CD4-positive, alpha-beta memory T cell (primary cell): ENCODE data around the gene ACOT12. TPM values are rescaled to one million over a fixed set of nuclear protein-coding genes. Genes with fewer than 3 reads are reported as not detected.
A peak's percentile ranks its signal among the peaks of the same experiment; 100 is the strongest.

ENCODE experiments used
- CTCF ChIA-PET: fragments of 350-600 bp; sonication (Branson Sonifier 250); formaldehyde crosslinking; loops from one replicate; lab custom pipeline; 2021; ENCODE audit warnings: inconsistent platforms; ENCODE audit not compliant: partially characterized antibody; lab: Charles Lee
- POLR2A ChIA-PET: fragments of 350-600 bp; sonication (Branson Sonifier 250); formaldehyde crosslinking; loops from one replicate; lab custom pipeline; 2021; ENCODE audit not compliant: partially characterized antibody; lab: Charles Lee
- DNase-seq, 5 donors: peaks; one replicate each; pipeline versions ENCODE4 v3.0.0 to v3.0.0-alpha.2; 2020 to 2022; ENCODE audit warnings: mixed read lengths in 1 of 5
- H3K27ac ChIP-seq: one replicate; pipeline ENCODE4 v1.7.0; 2013; ENCODE audit warnings: low read depth, low read length
- H3K27me3 ChIP-seq: 2 replicates; pipeline ENCODE4 v1.7.0; 2013; ENCODE audit warnings: mild to moderate bottlenecking, low read length, moderate library complexity; ENCODE audit not compliant: insufficient read depth
- H3K36me3 ChIP-seq: 2 replicates; pipeline ENCODE4 v1.7.0; 2013; ENCODE audit warnings: mild to moderate bottlenecking, low read length, moderate library complexity; ENCODE audit not compliant: insufficient read depth
- H3K4me1 ChIP-seq: 2 replicates; pipeline ENCODE4 v1.7.0; 2013; ENCODE audit warnings: mild to moderate bottlenecking, low read length, moderate library complexity; ENCODE audit not compliant: insufficient read depth
- H3K4me3 ChIP-seq, 2 donors: one replicate each; pipeline ENCODE4 v1.7.0; 2013; ENCODE audit warnings: low read length in 2 of 2, mild to moderate bottlenecking in 1 of 2
- H3K9me3 ChIP-seq, 2 donors: one replicate each; pipeline ENCODE4 v1.7.0; 2013; ENCODE audit warnings: low read length in 2 of 2, control low read depth in 1 of 2; ENCODE audit not compliant: control insufficient read depth in 1 of 2
- H3K27ac Mint-ChIP-seq, 7 donors: one replicate each; pipeline ENCODE4 v1.8.0; 2020 to 2021; ENCODE audit warnings: mixed read lengths in 7 of 7, mild to moderate bottlenecking in 6 of 7, inconsistent platforms in 3 of 7, moderate library complexity in 3 of 7
- H3K27me3 Mint-ChIP-seq, 2 donors: one replicate each; pipeline ENCODE4 v1.8.0; 2020 to 2021; ENCODE audit warnings: mixed read lengths in 2 of 2
- H3K36me3 Mint-ChIP-seq, 2 donors: one replicate each; pipeline ENCODE4 v1.8.0; 2020 to 2021; ENCODE audit warnings: mixed read lengths in 2 of 2, inconsistent platforms in 1 of 2, mild to moderate bottlenecking in 1 of 2
- H3K4me1 Mint-ChIP-seq, 4 donors: one replicate each; pipeline ENCODE4 v1.8.0; 2020 to 2021; ENCODE audit warnings: mixed read lengths in 4 of 4, mild to moderate bottlenecking in 1 of 4
- H3K4me3 Mint-ChIP-seq, 8 donors: one replicate each; pipeline ENCODE4 v1.8.0; 2020 to 2021; ENCODE audit warnings: mixed read lengths in 8 of 8, mild to moderate bottlenecking in 7 of 8, moderate library complexity in 6 of 8, inconsistent platforms in 3 of 8
- H3K9me3 Mint-ChIP-seq, 8 donors: one replicate each; pipeline ENCODE4 v1.8.0; 2020 to 2021; ENCODE audit warnings: mixed read lengths in 8 of 8, mild to moderate bottlenecking in 5 of 8, inconsistent platforms in 3 of 8, moderate library complexity in 1 of 8
- intact Hi-C: fragments of 100-400 bp; cut with micrococcal nuclease; formaldehyde crosslinking; loops from one replicate; pipeline ENCODE4 v1.15.1; 2023
- polyA plus RNA-seq, 2 donors: library from polyadenylated mRNA; unstranded; fragments of 300-500 nt; fragmentation: Illumina TruSeq; gene quantifications; one replicate each; pipeline ENCODE4 v1.2.3, GENCODE V29; 2021
- total RNA-seq, 2 experiments: library from RNA; stranded (reverse); gene quantifications; one replicate each; pipeline ENCODE4 v1.2.3, GENCODE V29; 2021

The ACOT12 gene
- total RNA-seq (under 1 TPM in 1 of 2 experiments, not detected in 1; 0.41 TPM), polyA plus RNA-seq (not detected)

- Mint-ChIP-seq H3K36me3 (peaks cover 0 to under 1% of the 10 kb centered on the region in 2 donors), H3K27ac (no peak within 1 kb of the TSS), H3K4me1 (peaks cover 0 to 4% (median 2%) of the 10 kb centered on the region in 4 donors), H3K4me3 (peak within 1 kb of the TSS in 7 of 8 donors; percentile 13 to 71 (median 44)), H3K9me3 (peaks cover 0 to 9% (median 6%) of the 10 kb centered on the region in 8 donors), H3K27me3 (peaks cover 41 to 48% of the 10 kb centered on the region in 2 donors)
- H3K4me3 ChIP-seq, result no peak within 1 kb of the TSS
- ChIA-PET POLR2A (interaction anchor here (0.5 kb wide), 1 partner anchor 747 kb away, joined by 4 read pairs; no protein-coding TSS in a partner anchor), CTCF (no interaction called here)
- peaks cover 4% of the 10 kb centered on the region for H3K4me1 ChIP-seq
- no peaks in the 10 kb centered on the region for H3K9me3 ChIP-seq
- intact Hi-C loops, result no loop called here
- no peak within 1 kb of the TSS for H3K27ac ChIP-seq
- H3K36me3 ChIP-seq, result no peaks in the 10 kb centered on the region
- no peak for DNase-seq
- no peaks in the 10 kb centered on the region for H3K27me3 ChIP-seq
Measured at GRCh38 chr5:81393783-81394718, at the start of gene ACOT12. Gene ACOT12 (minus strand): TSS chr5:81394134. CDS start chr5:81394114, 20 bp downstream.

DNA sequence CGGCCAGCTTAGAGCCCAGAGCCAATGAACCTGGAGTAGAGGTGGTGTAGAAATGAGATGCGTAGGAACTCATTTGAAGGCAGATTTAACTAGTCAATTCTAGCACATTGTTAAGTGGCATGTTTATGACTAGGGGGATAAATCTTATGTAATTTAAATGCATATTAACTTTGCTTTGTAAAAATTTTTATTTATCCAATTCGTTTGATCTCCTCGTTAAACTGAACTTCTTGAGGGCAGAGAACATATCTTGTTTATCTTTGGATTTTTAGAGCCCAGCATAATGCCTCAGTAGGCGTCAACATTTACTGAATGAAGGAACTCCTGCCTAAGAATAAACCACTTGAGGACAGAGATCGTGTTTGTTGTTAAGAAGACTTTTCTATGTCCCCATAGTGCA, 41.1 kb upstream of the ACOT12 start:
- intact Hi-C loops, result no loop called here
- no peak overlapping the region for H3K4me3 ChIP-seq
- H3K36me3 Mint-ChIP-seq, result peaks cover 4 to 5% of the 10 kb centered on the region in 2 donors
- ChIA-PET CTCF (no interaction called here), POLR2A (no interaction called here)
- no peaks in the 10 kb centered on the region for H3K36me3 ChIP-seq
- H3K27me3 ChIP-seq, result no peaks in the 10 kb centered on the region
- H3K27ac Mint-ChIP-seq, result no peak overlapping the region
- no peaks in the 10 kb centered on the region for H3K4me1 ChIP-seq
- H3K9me3 ChIP-seq, result no peaks in the 10 kb centered on the region
- no peak for DNase-seq
- no peak overlapping the region for H3K27ac ChIP-seq
- no peaks in the 10 kb centered on the region for H3K4me1 Mint-ChIP-seq
- H3K4me3 Mint-ChIP-seq, result no peak overlapping the region
- H3K9me3 Mint-ChIP-seq, result peaks cover 0 to 2% (median 0%) of the 10 kb centered on the region in 8 donors
- no peaks in the 10 kb centered on the region for H3K27me3 Mint-ChIP-seq

DNA sequence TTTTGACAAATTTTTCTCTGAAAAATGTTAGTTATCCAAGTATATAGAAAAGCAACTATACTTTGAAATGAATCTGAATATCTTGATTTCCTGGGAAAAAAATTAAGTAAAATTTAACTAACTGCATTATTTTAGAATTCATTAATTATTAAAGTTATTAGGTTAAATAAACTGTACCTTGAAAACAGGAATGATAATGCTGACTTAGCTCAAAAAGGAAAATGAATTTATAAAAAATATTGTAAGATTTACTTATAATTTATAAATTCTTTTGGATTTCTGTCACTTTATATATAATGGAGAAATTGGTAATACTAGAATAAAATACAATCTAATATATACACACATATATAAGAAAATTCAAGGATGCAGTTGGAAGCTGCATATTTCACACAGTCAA, 36.1 kb upstream of the ACOT12 start:
- no peaks in the 10 kb centered on the region for H3K9me3 ChIP-seq
- Mint-ChIP-seq H3K4me3 (no peak overlapping the region), H3K27ac (no peak overlapping the region), H3K27me3 (no peaks in the 10 kb centered on the region), H3K4me1 (peaks cover 3 to 7% (median 5%) of the 10 kb centered on the region in 4 donors), H3K9me3 (peaks cover 0 to 2% (median 0%) of the 10 kb centered on the region in 8 donors), H3K36me3 (peaks cover 4 to 8% of the 10 kb centered on the region in 2 donors)
- no peaks in the 10 kb centered on the region for H3K36me3 ChIP-seq
- no peaks in the 10 kb centered on the region for H3K4me1 ChIP-seq
- no peak overlapping the region for H3K4me3 ChIP-seq
- H3K27me3 ChIP-seq, result no peaks in the 10 kb centered on the region
- intact Hi-C loops, result loop anchor here (5.0 to 10.0 kb wide), 2 partner anchors 422 to 545 kb away; partner anchors contain the start of gene ATG10
- ChIA-PET POLR2A (interaction anchor here (1.2 kb wide), 1 partner anchor 736 kb away, joined by 3 read pairs; no protein-coding TSS in a partner anchor), CTCF (interaction anchor here (1.7 to 2.1 kb wide), 2 partner anchors 408 to 735 kb away, joined by 5 to 9 read pairs; no protein-coding TSS in a partner anchor)
- no peak overlapping the region for H3K27ac ChIP-seq
- no peak for DNase-seq

DNA sequence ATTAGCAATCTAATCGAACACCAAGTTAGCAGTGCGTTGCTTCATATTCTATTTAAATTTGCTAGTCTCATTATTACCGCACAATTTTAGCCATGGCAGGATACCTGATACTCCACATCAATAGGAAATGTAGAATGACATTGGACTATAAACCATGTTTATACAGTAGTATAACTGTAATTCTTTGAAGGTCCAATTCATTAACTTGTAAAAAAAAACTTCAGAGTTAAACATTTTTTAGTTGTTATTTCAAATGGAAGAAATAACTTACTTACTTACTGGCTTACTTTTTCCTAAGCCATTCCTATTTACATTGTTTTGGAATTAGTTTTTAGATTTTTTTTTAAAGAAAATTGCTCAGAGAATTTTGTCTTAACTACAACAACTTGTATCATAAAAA, 35.4 kb upstream of the ACOT12 start:
- ChIA-PET CTCF (interaction anchor here (0.7 kb wide), 1 partner anchor 737 kb away, joined by 4 read pairs; no protein-coding TSS in a partner anchor), POLR2A (no interaction called here)
- DNase-seq, result no peak
- H3K27me3 Mint-ChIP-seq, result no peaks in the 10 kb centered on the region
- Histone ChIP-seq H3K4me3 (no peak overlapping the region), H3K4me1 (no peaks in the 10 kb centered on the region), H3K36me3 (no peaks in the 10 kb centered on the region), H3K27me3 (no peaks in the 10 kb centered on the region), H3K9me3 (no peaks in the 10 kb centered on the region), H3K27ac (no peak overlapping the region)
- H3K4me1 Mint-ChIP-seq, result peaks cover 3 to 7% (median 5%) of the 10 kb centered on the region in 4 donors
- no peak overlapping the region for H3K4me3 Mint-ChIP-seq
- H3K36me3 Mint-ChIP-seq, result peaks cover 0 to 4% of the 10 kb centered on the region in 2 donors
- H3K9me3 Mint-ChIP-seq, result peaks cover 0 to 2% (median 0%) of the 10 kb centered on the region in 8 donors
- intact Hi-C loops, result loop anchor here (5.0 to 10.0 kb wide), 2 partner anchors 423 to 545 kb away; partner anchors contain the start of gene ATG10
- H3K27ac Mint-ChIP-seq, result no peak overlapping the region

DNA sequence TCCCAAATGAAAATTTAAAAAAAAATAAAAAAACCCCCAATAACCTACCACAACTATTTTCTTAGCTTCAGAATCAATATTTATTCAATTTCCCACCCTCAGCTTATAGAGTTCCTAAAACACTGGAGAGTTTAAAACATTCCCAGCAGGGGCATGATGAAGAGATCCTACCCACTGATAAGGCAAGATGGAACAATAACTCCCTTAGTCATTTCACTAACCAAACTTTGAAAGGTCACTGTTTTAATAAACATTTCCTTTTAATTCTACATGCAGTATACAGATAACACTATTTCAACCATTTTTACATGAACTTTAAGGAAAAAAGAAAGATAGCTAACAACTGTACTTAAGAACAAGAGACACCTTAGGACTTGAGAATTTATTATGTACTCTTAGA, 34.9 kb upstream of the ACOT12 start:
- Mint-ChIP-seq H3K4me1 (peaks cover 3 to 7% (median 5%) of the 10 kb centered on the region in 4 donors), H3K36me3 (peaks cover 0 to 4% of the 10 kb centered on the region in 2 donors), H3K27me3 (no peaks in the 10 kb centered on the region), H3K27ac (peak overlapping the region in 3 of 7 donors; percentile 65 to 84 (median 67)), H3K4me3 (no peak overlapping the region), H3K9me3 (peaks cover 0 to 2% (median 0%) of the 10 kb centered on the region in 8 donors)
- no peaks in the 10 kb centered on the region for H3K9me3 ChIP-seq
- H3K4me1 ChIP-seq, result no peaks in the 10 kb centered on the region
- H3K27me3 ChIP-seq, result no peaks in the 10 kb centered on the region
- ChIA-PET CTCF (interaction anchor here (0.7 kb wide), 1 partner anchor 737 kb away, joined by 4 read pairs; no protein-coding TSS in a partner anchor), POLR2A (no interaction called here)
- no peak for DNase-seq
- no peak overlapping the region for H3K4me3 ChIP-seq
- intact Hi-C loops, result loop anchor here (5.0 to 10.0 kb wide), 2 partner anchors 423 to 546 kb away; partner anchors contain the start of gene ATG10
- H3K27ac ChIP-seq, result no peak overlapping the region
- no peaks in the 10 kb centered on the region for H3K36me3 ChIP-seq

DNA sequence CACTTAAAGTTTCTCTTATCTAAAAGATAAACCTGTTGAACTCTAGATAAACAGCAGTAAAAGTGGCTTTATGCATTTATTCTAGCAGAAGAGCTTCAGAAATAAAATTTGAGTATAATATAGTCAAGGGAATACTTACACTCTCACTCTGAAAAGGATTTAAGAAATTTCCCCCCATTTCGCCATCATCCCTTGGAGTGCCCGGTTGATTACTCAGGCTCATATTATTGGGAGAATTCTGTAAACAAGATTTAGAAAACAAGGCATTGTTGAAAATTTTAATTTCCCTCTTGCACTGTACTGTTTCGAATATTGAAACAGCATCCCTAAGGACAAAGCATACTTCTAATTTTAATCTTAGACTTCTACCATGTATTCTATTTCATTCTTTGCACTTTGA, 34.5 kb upstream of the ACOT12 start:
- no peak for DNase-seq
- intact Hi-C loops, result loop anchor here (5.0 to 10.0 kb wide), 2 partner anchors 424 to 546 kb away; partner anchors contain the start of gene ATG10
- no peak overlapping the region for H3K4me3 Mint-ChIP-seq
- CTCF ChIA-PET, result interaction anchor here (0.7 to 3.8 kb wide), 2 partner anchors 411 to 737 kb away, joined by 4 to 20 read pairs; no protein-coding TSS in a partner anchor
- Histone ChIP-seq H3K36me3 (no peaks in the 10 kb centered on the region), H3K27me3 (no peaks in the 10 kb centered on the region), H3K4me3 (no peak overlapping the region), H3K9me3 (no peaks in the 10 kb centered on the region), H3K4me1 (no peaks in the 10 kb centered on the region), H3K27ac (no peak overlapping the region)
- H3K27ac Mint-ChIP-seq, result peak overlapping the region in 2 of 7 donors; percentile 52 to 84
- H3K9me3 Mint-ChIP-seq, result peaks cover 0 to 2% (median 0%) of the 10 kb centered on the region in 8 donors
- H3K27me3 Mint-ChIP-seq, result no peaks in the 10 kb centered on the region
- POLR2A ChIA-PET, result no interaction called here
- H3K36me3 Mint-ChIP-seq, result peaks cover 0 to 4% of the 10 kb centered on the region in 2 donors
- peaks cover 3 to 7% (median 5%) of the 10 kb centered on the region in 4 donors for H3K4me1 Mint-ChIP-seq
